ENCODE results near the gene ARID1B.

DNA sequence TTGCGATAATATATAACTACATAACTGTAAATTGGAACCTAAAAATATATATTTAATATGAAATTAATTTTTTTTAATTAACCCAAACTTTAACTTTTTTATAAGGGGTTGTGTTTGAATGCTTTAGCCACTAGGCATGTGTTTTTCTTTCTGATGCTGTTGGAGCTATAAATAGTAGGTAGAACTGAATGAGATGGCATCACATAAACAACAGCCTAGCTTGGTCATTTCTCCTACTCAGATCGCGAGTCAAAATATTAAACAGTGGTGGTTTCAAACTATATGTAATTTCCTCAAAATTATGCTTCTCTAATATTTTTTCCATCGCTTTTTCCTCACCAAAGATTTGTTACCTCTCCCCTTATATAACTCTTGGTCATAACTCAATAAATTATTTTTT lies 243.2 kb downstream of the ARID1B start:
- no peak for TF ChIP-seq NR2C2 (IDR thresholded peaks at IDR 0.05; ENCODE audit: borderline replicate concordance, control insufficient read depth, insufficient read length, low read depth)
- TF ChIP-seq, protein P1, sequence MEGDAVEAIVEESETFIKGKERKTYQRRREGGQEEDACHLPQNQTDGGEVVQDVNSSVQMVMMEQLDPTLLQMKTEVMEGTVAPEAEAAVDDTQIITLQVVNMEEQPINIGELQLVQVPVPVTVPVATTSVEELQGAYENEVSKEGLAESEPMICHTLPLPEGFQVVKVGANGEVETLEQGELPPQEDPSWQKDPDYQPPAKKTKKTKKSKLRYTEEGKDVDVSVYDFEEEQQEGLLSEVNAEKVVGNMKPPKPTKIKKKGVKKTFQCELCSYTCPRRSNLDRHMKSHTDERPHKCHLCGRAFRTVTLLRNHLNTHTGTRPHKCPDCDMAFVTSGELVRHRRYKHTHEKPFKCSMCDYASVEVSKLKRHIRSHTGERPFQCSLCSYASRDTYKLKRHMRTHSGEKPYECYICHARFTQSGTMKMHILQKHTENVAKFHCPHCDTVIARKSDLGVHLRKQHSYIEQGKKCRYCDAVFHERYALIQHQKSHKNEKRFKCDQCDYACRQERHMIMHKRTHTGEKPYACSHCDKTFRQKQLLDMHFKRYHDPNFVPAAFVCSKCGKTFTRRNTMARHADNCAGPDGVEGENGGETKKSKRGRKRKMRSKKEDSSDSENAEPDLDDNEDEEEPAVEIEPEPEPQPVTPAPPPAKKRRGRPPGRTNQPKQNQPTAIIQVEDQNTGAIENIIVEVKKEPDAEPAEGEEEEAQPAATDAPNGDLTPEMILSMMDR (IDR thresholded peaks at IDR 0.05 in 2 of 3, conservative IDR thresholded peaks at IDR 0.05 in 1 of 3; ENCODE audit: control insufficient read depth in 2 of 3, extremely low read depth in 1 of 3, insufficient read depth in 1 of 3, low read depth in 3 of 3, low read length in 3 of 3): no peak
- no peak for TF ChIP-seq POLR2AphosphoS5 (IDR thresholded peaks at IDR 0.05; ENCODE audit: low read length)
- no peak for TF ChIP-seq SMAD1 (IDR thresholded peaks at IDR 0.05; ENCODE audit: low read depth, partially characterized antibody)
- no peak for TF ChIP-seq EZH2 (IDR thresholded peaks at IDR 0.05; ENCODE audit: borderline replicate concordance, control insufficient read depth, low read depth, low read length)
- no peak for TF ChIP-seq SP1 (IDR thresholded peaks at IDR 0.05; ENCODE audit: low read depth, low read length)
- no peak for TF ChIP-seq NR2C1 (IDR thresholded peaks at IDR 0.05)
- no peak for TF ChIP-seq ZNF592 (IDR thresholded peaks at IDR 0.05)
- TF ChIP-seq HCFC1 (IDR thresholded peaks at IDR 0.05; ENCODE audit: low read length): no peak

Data from GM12878 (cell line).